DMS153 treated with DMSO at 0.1 percent for 48 hours (cell line): ENCODE data around the gene PEPD.

ENCODE experiments used
- DNase-seq: peaks from one replicate; lab custom pipeline; 2025; ENCODE audit not compliant: unreplicated experiment; lab: John Stamatoyannopoulos, UW

The PEPD gene

DNA sequence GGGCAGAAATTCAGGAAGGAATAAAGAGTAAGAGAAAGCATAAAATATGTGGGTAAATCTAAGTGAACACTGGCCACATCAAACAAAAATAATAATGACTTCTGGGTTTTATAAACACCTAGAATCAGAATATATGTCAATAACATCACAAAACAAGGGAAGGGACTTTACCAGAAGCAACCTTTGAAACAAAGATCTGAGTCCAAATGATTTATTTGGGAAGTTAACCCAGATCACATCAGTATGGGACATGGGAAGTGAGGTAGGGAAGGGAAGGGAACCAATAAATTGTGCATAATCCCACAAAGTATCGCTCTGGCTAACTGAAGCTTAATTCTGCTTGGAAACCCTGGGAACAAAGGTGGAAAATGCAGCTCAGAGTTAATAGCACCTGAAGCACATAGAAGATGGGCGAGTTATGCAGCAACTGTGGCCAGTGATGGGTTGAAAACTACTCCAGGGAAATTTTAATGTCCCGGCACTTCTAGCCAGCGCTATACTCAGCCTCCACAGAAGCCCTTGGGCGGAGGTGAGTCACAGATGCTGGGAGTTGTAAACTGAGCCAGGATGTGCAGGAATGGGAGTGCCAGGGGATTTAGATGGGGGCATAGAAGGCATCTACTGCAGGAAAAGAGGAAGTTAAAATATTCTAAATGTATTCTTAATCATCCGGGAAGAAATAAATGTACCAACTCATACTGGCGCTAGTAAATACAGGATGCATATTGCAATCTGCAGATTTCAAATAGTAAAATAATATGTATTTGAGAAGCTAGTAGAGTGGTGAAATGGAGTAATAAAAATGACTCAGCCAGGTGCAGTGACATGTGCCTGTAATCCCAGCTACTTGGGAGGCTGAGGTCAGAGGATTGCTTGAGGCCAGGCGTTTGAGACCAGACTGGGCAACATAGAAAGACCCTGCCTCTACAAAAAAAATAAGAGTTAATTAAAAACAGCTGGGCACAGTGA lies 182.3 kb downstream of the PEPD start:
- DNase-seq = no peak
